Esophagus squamous epithelium (tissue), 4 donors: ENCODE data around the gene HEXIM2.
"Not testable (repeated sequence)": the region's sequence is repeated elsewhere in the genome, so short reads cannot be mapped to it uniquely, and the experiment has no call there.

Source experiments
- POLR2A ChIP-seq, 4 donors: fragments of 450-650 bp; IDR thresholded peaks; one replicate each; pipeline ENCODE4 v1.6.1; 2017; ENCODE audit warnings: antibody characterized with exemption in 4 of 4, mild to moderate bottlenecking in 4 of 4, moderate library complexity in 3 of 4
- TF ChIP-seq, protein P1 (sequence below), 6 experiments: fragments of 450-650 bp in 4 of 6; fragments of 200-600 bp in 2 of 6; sonication (generic) in 2 of 6; IDR thresholded peaks; one replicate each; pipeline ENCODE4 v1.5.1; 2016 to 2019; ENCODE audit warnings: antibody characterized with exemption in 6 of 6, mild to moderate bottlenecking in 4 of 6, moderate library complexity in 4 of 6

DNA sequence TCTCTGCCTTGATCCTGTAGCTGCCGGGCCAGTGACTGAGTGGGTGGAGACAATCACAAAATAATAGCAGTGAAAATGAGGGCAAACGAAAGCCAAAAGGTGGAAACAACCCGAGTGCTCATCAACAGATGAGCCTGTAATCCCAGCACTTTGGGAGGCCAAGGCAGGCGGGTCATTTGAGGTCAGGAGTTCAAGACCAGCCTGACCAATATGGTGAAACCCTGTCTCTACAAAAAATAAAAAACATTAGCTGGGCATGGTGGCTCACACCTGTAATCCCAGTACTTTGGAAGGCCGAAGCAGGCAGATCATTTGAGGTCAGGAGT, 36.9 kb upstream of the HEXIM2 start:
- TF ChIP-seq, protein P1, sequence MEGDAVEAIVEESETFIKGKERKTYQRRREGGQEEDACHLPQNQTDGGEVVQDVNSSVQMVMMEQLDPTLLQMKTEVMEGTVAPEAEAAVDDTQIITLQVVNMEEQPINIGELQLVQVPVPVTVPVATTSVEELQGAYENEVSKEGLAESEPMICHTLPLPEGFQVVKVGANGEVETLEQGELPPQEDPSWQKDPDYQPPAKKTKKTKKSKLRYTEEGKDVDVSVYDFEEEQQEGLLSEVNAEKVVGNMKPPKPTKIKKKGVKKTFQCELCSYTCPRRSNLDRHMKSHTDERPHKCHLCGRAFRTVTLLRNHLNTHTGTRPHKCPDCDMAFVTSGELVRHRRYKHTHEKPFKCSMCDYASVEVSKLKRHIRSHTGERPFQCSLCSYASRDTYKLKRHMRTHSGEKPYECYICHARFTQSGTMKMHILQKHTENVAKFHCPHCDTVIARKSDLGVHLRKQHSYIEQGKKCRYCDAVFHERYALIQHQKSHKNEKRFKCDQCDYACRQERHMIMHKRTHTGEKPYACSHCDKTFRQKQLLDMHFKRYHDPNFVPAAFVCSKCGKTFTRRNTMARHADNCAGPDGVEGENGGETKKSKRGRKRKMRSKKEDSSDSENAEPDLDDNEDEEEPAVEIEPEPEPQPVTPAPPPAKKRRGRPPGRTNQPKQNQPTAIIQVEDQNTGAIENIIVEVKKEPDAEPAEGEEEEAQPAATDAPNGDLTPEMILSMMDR (IDR thresholded peaks at IDR 0.05): not testable (repeated sequence)
- TF ChIP-seq POLR2A (IDR thresholded peaks at IDR 0.05): not testable (repeated sequence)
